Measurements from ENCODE around the gene RASA2. TPM values are rescaled to one million over a fixed set of nuclear protein-coding genes. Genes with fewer than 3 reads are reported as not detected.

Gene RASA2
- polyA plus RNA-seq, 1 donor from 2014 or later: 37.5 TPM

GRCh38 chr3:141440942-141441341 lies 45.9 kb upstream of the RASA2 start:
- Histone ChIP-seq H3K9ac (ENCODE audit: low read length) (no peak overlapping the region), H3K27me3 (ENCODE audit: insufficient read depth, low read depth, low read length) (no peaks in the 10 kb centered on the region), H4K20me1 (ENCODE audit: insufficient read depth) (no peaks in the 10 kb centered on the region), H2AFZ (ENCODE audit: low read depth, low read length) (no peak overlapping the region), H3K27ac (ENCODE audit: low read length) (no peak overlapping the region), H3K9me2 (ENCODE audit: insufficient read depth, low read length) (no peaks in the 10 kb centered on the region), H3K4me3 (ENCODE audit: low read length) (no peak overlapping the region), H3K79me2 (replicated peaks; ENCODE audit: insufficient read depth, low read length) (no peaks in the 10 kb centered on the region), H3K36me3 (ENCODE audit: insufficient read depth, low read length) (no peaks in the 10 kb centered on the region), H3F3A (ENCODE audit: insufficient read depth, low read length, poor library complexity, severe bottlenecking) (no peaks in the 10 kb centered on the region), H3K4me2 (ENCODE audit: low read length) (no peak overlapping the region), H3K9me3 (ENCODE audit: low read length) (no peaks in the 10 kb centered on the region)
- TF ChIP-seq CTCF (IDR thresholded peaks at IDR 0.05; ENCODE audit: poor library complexity, severe bottlenecking): no peak
- TF ChIP-seq EZH2 (IDR thresholded peaks at IDR 0.05; ENCODE audit: borderline replicate concordance, insufficient read depth, low read length, poor library complexity, severe bottlenecking): no peak
- TF ChIP-seq, protein P1, sequence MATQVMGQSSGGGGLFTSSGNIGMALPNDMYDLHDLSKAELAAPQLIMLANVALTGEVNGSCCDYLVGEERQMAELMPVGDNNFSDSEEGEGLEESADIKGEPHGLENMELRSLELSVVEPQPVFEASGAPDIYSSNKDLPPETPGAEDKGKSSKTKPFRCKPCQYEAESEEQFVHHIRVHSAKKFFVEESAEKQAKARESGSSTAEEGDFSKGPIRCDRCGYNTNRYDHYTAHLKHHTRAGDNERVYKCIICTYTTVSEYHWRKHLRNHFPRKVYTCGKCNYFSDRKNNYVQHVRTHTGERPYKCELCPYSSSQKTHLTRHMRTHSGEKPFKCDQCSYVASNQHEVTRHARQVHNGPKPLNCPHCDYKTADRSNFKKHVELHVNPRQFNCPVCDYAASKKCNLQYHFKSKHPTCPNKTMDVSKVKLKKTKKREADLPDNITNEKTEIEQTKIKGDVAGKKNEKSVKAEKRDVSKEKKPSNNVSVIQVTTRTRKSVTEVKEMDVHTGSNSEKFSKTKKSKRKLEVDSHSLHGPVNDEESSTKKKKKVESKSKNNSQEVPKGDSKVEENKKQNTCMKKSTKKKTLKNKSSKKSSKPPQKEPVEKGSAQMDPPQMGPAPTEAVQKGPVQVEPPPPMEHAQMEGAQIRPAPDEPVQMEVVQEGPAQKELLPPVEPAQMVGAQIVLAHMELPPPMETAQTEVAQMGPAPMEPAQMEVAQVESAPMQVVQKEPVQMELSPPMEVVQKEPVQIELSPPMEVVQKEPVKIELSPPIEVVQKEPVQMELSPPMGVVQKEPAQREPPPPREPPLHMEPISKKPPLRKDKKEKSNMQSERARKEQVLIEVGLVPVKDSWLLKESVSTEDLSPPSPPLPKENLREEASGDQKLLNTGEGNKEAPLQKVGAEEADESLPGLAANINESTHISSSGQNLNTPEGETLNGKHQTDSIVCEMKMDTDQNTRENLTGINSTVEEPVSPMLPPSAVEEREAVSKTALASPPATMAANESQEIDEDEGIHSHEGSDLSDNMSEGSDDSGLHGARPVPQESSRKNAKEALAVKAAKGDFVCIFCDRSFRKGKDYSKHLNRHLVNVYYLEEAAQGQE (IDR thresholded peaks at IDR 0.05; ENCODE audit: borderline replicate concordance): no peak
- TF ChIP-seq POLR2AphosphoS5 (IDR thresholded peaks at IDR 0.05): no peak
- TF ChIP-seq EP300 (conservative IDR thresholded peaks at IDR 0.05; ENCODE audit: poor library complexity, severe bottlenecking): no peak
- TF ChIP-seq SMC3 (conservative IDR thresholded peaks at IDR 0.05; ENCODE audit: poor library complexity): no peak
- no peak for TF ChIP-seq TAF1 (IDR thresholded peaks at IDR 0.05; ENCODE audit: low read depth)
- no peak for TF ChIP-seq RAD21 (conservative IDR thresholded peaks at IDR 0.05)
- TF ChIP-seq MXI1 (conservative IDR thresholded peaks at IDR 0.05; ENCODE audit: poor library complexity, severe bottlenecking): no peak

DNA sequence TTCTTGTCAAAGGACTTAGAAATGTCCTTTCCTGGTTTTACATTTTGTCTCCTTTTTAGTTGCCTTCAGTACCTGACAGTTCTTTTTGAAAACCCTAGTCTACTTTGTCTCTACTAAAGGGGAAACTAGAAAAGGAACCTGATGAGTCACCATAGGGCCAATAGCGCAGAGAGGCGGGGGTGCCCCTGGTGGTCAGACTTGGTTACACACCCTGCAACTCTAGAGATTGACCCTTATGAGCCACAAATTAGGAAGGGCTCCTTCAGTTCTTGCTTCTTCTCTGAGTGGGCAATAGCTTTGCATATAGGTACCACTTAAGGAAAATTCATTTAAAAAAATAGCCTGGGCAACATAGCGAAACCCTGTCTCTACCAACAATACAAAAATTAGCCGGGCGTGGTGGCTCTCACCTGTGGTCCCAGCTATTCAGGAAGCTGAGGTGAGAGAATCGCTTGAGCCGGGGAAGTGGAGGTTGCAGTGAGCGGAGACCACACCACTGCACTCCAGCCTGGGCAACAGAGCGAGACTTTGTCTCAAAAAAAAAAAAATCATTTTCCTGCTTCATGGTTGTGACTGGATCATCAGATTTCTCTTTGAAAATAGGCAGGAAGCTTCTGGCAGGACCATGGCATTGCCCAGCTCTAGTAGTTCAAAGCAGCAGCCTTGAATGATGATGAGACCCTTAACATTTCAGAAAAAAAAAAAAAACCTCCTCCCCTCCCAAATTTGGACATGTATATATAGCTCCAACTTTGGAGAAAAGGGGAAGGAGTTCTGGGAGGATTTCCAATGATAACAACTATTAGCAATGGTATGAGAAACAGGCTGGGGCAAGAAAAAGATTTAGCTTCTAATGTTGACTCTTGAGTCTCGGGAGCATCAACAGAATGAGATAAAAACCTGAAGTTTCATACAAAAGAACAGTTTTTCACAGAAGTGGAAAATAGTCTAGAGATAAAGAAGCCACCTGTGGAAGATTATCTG lies 45.2 kb upstream of the RASA2 start:
- no peak overlapping the region for H3K4me2 ChIP-seq (ENCODE audit: low read length)
- H3K4me3 ChIP-seq (ENCODE audit: low read length): no peak overlapping the region
- TF ChIP-seq POLR2AphosphoS5 (IDR thresholded peaks at IDR 0.05): no peak
- TF ChIP-seq MXI1 (conservative IDR thresholded peaks at IDR 0.05; ENCODE audit: poor library complexity, severe bottlenecking): no peak

More for the DNA sequence above, 45.2 kb upstream of the RASA2 start:
- H3K27ac ChIP-seq (ENCODE audit: low read length): no peak overlapping the region
- no peaks in the 10 kb centered on the region for H3K27me3 ChIP-seq (ENCODE audit: insufficient read depth, low read depth, low read length)
- H3K9me2 ChIP-seq (ENCODE audit: insufficient read depth, low read length): no peaks in the 10 kb centered on the region
- H2AFZ ChIP-seq (ENCODE audit: low read depth, low read length): no peak overlapping the region
- H3K36me3 ChIP-seq (ENCODE audit: insufficient read depth, low read length): peaks cover 2% of the 10 kb centered on the region
- no peaks in the 10 kb centered on the region for H3K9me3 ChIP-seq (ENCODE audit: low read length)
- H3K79me2 ChIP-seq (replicated peaks; ENCODE audit: insufficient read depth, low read length): no peaks in the 10 kb centered on the region
- H3F3A ChIP-seq (ENCODE audit: insufficient read depth, low read length, poor library complexity, severe bottlenecking): no peaks in the 10 kb centered on the region
- no peak overlapping the region for H3K9ac ChIP-seq (ENCODE audit: low read length)
- no peaks in the 10 kb centered on the region for H4K20me1 ChIP-seq (ENCODE audit: insufficient read depth)
